Fibroblast of upper back skin (primary cell): ENCODE data around the gene CFAP97D1.
A peak's percentile ranks its signal among the peaks of the same experiment; 100 is the strongest.
"Not testable (repeated sequence)": the region's sequence is repeated elsewhere in the genome, so short reads cannot be mapped to it uniquely, and the experiment has no call there.

Experiments used
- DNase-seq: peaks from one replicate; pipeline ENCODE4 v3.0.0-alpha.2; 2013

Gene CFAP97D1

GRCh38 chr17:43768943-43769342, 11.3 kb upstream of the CFAP97D1 start:
- no peak for DNase-seq

- no peak for DNase-seq
Observed at GRCh38 chr17:43769426-43769825, 10.8 kb upstream of the CFAP97D1 start.

GRCh38 chr17:43769859-43770258, 10.4 kb upstream of the CFAP97D1 start:
- no peak for DNase-seq

GRCh38 chr17:43770957-43771356, 9.3 kb upstream of the CFAP97D1 start:
- DNase-seq, result no peak

- DNase-seq, result no peak
Observed at GRCh38 chr17:43771463-43771862, 8.8 kb upstream of the CFAP97D1 start.

- no peak for DNase-seq
Observed at GRCh38 chr17:43772877-43773648, 7.2 kb upstream of the CFAP97D1 start.

GRCh38 chr17:43774304-43775250, 5.7 kb upstream of the CFAP97D1 start:
- no peak for DNase-seq

GRCh38 chr17:43778337-43779144, 1.7 kb upstream of the CFAP97D1 start, which contains the start of gene DUSP3:
TSS of gene DUSP3 (minus strand) at chr17:43778977. CDS start at chr17:43778924, 53 bp downstream.
- peak; percentile 83 for DNase-seq

GRCh38 chr17:43779145-43780125, 800 bp upstream of the CFAP97D1 start:
- no peak for DNase-seq

GRCh38 chr17:43782913-43783680, 2.9 kb downstream of the CFAP97D1 start:
- DNase-seq, result no peak

GRCh38 chr17:43784068-43784467, 3.8 kb downstream of the CFAP97D1 start:
- peak; percentile 92 for DNase-seq

GRCh38 chr17:43784628-43785101, 4.4 kb downstream of the CFAP97D1 start:
- DNase-seq, result peak; percentile 73

- no peak for DNase-seq
Observed at GRCh38 chr17:43787728-43788127, 7.5 kb downstream of the CFAP97D1 start.

GRCh38 chr17:43788540-43788939, 8.3 kb downstream of the CFAP97D1 start:
- DNase-seq, result no peak

GRCh38 chr17:43789482-43789881, 9.2 kb downstream of the CFAP97D1 start:
- DNase-seq, result no peak

- DNase-seq, result no peak
Observed at GRCh38 chr17:43790311-43790940, 10.2 kb downstream of the CFAP97D1 start.

- peak; percentile 33 for DNase-seq
Observed at GRCh38 chr17:43791589-43791988, 11.4 kb downstream of the CFAP97D1 start.

- DNase-seq, result not testable (repeated sequence)
Observed at GRCh38 chr17:43792668-43793067, 12.4 kb downstream of the CFAP97D1 start.

GRCh38 chr17:43798024-43798423, 17.8 kb downstream of the CFAP97D1 start:
- not testable (repeated sequence) for DNase-seq

- DNase-seq, result no peak
Observed at GRCh38 chr17:43799047-43799446, 18.8 kb downstream of the CFAP97D1 start.
